Right kidney (tissue), 9 donors: ENCODE data around the gene HOXB7.

ENCODE experiments used
- DNase-seq: peaks from one replicate; pipeline ENCODE4 v3.0.0-alpha.2; 2016
- long read RNA-seq, 8 donors: transcript quantifications; one replicate each; lab custom pipeline, GENCODE V29; 2026

Gene HOXB7
- long read RNA-seq, donor 1, transcript HOXB7-201 (2 exons, 1,371 nt): major isoform, 32 of 33 reads
- long read RNA-seq, donor 1, partial matches to known transcripts: 0 of 33 reads
- long read RNA-seq, donor 1, other reads (novel, unspliced or antisense): 0 of 33 reads
- long read RNA-seq, donor 2, transcript HOXB7-201 (2 exons, 1,371 nt): major isoform, 33 of 33 reads
- long read RNA-seq, donor 2, partial matches to known transcripts: 0 of 33 reads
- long read RNA-seq, donor 2, other reads (novel, unspliced or antisense): 0 of 33 reads
- long read RNA-seq, donor 3, transcript HOXB7-202 (2 exons, 478 nt): minor isoform, 5 of 30 reads
- long read RNA-seq, donor 3, transcript HOXB7-201 (2 exons, 1,371 nt): major isoform, 25 of 30 reads
- long read RNA-seq, donor 3, partial matches to known transcripts: 0 of 30 reads
- long read RNA-seq, donor 3, other reads (novel, unspliced or antisense): 0 of 30 reads
- long read RNA-seq, donor 4, transcript HOXB7-202 (2 exons, 478 nt): minor isoform, 7 of 33 reads
- long read RNA-seq, donor 4, transcript HOXB7-201 (2 exons, 1,371 nt): major isoform, 26 of 33 reads
- long read RNA-seq, donor 4, partial matches to known transcripts: 0 of 33 reads
- long read RNA-seq, donor 4, other reads (novel, unspliced or antisense): 0 of 33 reads
- long read RNA-seq, donor 5, transcript HOXB7-202 (2 exons, 478 nt): minor isoform, 12 of 39 reads
- long read RNA-seq, donor 5, transcript HOXB7-201 (2 exons, 1,371 nt): major isoform, 27 of 39 reads
- long read RNA-seq, donor 5, partial matches to known transcripts: 0 of 39 reads
- long read RNA-seq, donor 5, other reads (novel, unspliced or antisense): 0 of 39 reads
- long read RNA-seq, donor 6, transcript HOXB7-201 (2 exons, 1,371 nt): major isoform, 42 of 46 reads
- long read RNA-seq, donor 6, partial matches to known transcripts: 0 of 46 reads
- long read RNA-seq, donor 6, other reads (novel, unspliced or antisense): 0 of 46 reads
- long read RNA-seq, donor 7: 0 reads
- long read RNA-seq, donor 8, transcript HOXB7-202 (2 exons, 478 nt): minor isoform, 5 of 63 reads
- long read RNA-seq, donor 8, transcript HOXB7-201 (2 exons, 1,371 nt): major isoform, 30 of 63 reads
- long read RNA-seq, donor 8, partial matches to known transcripts: 28 of 63 reads
- long read RNA-seq, donor 8, other reads (novel, unspliced or antisense): 0 of 63 reads

GRCh38 chr17:48610282-48611211 is at the start of gene HOXB7:
HOXB7 (minus strand) TSS chr17:48611017; CDS start chr17:48610918, 99 bp downstream.
- DNase-seq: peak; percentile 90

- DNase-seq: no peak
Observed at GRCh38 chr17:48655913-48656312, 45.1 kb upstream of the HOXB7 start.

GRCh38 chr17:48649741-48650140 is 38.9 kb upstream of the HOXB7 start:
- no peak for DNase-seq

- DNase-seq: no peak
Observed at GRCh38 chr17:48647963-48648245, 37.1 kb upstream of the HOXB7 start.

GRCh38 chr17:48647103-48647962 is 36.5 kb upstream of the HOXB7 start:
- peak; percentile 75 for DNase-seq

- DNase-seq: peak; percentile 86
Observed at GRCh38 chr17:48646183-48647102, 35.6 kb upstream of the HOXB7 start.

GRCh38 chr17:48645639-48646182 is 34.9 kb upstream of the HOXB7 start:
- DNase-seq: no peak

- peak; percentile 34 for DNase-seq
Observed at GRCh38 chr17:48644910-48645557, 34.2 kb upstream of the HOXB7 start.

GRCh38 chr17:48644159-48644558 is 33.3 kb upstream of the HOXB7 start:
- DNase-seq: no peak

GRCh38 chr17:48643697-48644012 is 32.8 kb upstream of the HOXB7 start:
- no peak for DNase-seq

GRCh38 chr17:48642843-48643696 is 32.3 kb upstream of the HOXB7 start:
- DNase-seq: peak; percentile 5

GRCh38 chr17:48642059-48642842 is 31.4 kb upstream of the HOXB7 start:
- DNase-seq: peak; percentile 57

GRCh38 chr17:48641541-48642058 is 30.8 kb upstream of the HOXB7 start:
- peak; percentile 33 for DNase-seq

GRCh38 chr17:48640858-48641180 is 30.0 kb upstream of the HOXB7 start:
- DNase-seq: no peak

GRCh38 chr17:48639982-48640857 is 29.4 kb upstream of the HOXB7 start:
- no peak for DNase-seq

GRCh38 chr17:48639136-48639535 is 28.3 kb upstream of the HOXB7 start:
- DNase-seq: no peak
